ENCODE data around the gene PEX7. TPM values are rescaled to one million over a fixed set of nuclear protein-coding genes. Genes with fewer than 3 reads are reported as not detected.

The PEX7 gene, protein sequence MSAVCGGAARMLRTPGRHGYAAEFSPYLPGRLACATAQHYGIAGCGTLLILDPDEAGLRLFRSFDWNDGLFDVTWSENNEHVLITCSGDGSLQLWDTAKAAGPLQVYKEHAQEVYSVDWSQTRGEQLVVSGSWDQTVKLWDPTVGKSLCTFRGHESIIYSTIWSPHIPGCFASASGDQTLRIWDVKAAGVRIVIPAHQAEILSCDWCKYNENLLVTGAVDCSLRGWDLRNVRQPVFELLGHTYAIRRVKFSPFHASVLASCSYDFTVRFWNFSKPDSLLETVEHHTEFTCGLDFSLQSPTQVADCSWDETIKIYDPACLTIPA
- total RNA-seq, result 1 to 10 TPM; 2.9 to 3.0 TPM

DNA sequence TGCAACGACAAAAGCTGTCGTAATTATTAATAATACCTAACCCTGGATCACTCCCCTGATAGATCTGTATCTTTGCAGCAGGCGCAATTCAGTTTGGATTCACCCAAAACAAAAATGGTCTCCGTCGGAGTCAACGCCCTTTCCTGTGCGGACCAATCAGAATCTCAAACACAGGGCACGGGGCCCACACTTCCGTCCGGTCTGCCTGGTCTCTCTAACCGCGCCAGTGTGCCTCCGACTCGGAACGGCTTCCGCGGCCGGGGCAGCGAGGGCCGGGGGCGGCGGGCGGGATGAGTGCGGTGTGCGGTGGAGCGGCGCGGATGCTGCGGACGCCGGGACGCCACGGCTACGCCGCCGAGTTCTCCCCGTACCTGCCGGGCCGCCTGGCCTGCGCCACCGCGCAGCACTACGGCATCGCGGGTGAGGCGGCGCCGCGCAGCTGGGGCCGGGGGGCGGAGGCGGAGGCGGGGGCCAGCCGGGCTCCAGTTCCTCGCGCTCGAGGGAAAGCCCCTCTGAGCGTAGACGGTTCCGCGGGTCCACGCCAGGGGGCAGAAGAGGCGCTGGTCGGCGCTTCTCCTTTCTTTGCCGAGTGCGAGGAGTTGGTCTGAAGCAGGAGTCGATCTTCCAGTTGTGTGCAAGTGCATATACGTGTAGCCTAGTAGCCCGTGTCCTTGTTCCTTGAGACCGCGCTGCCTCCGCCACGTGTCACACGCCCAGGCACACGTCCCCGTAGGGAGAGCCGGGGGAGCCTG lies at the start of gene PEX7:
PEX7 (plus strand) TSS at position 217 of the 752 bp plus-strand sequence; CDS start at position 291, 74 bp downstream.

DNA sequence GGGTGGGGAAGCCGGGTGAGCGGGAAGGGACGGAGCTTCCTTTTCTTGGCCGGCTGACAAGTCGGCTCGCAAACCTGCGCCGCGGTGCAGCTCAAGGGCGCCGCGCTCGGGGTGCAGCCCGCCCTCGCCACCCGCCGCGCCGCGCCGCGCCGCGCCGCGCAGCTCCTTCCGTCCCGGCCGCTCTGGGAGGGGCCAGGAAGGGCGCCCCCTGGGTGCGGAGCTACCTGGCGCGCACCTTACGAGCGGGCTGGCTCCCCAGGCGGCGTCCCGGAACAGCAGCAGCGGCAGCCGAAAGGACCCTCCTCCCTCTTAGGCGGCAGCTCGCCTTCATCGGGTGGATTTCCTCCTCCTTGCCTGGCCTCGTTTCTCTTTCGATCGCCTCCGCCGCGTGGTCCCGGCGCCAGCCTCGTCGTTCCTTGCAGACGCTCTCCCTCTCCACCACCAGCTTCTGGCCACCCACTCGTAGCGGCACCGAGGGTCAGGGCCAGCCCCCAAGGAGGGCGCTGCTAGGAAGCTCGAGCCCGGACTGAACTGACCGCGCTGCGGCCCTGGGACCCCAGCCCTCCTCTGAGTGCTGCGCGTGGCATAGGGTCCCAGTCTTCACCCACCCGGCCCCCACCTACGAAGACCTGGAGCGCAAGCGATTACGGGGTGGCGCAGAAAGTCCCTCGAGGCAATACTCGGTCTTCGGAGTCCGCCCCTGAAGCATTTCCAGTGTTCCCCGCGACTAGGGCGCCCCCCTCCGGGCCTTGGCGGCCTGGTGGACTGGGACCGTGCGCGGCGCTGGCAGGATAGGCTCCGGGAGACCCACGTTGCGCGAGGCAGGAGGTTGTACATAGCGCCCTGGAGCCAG lies 29.8 kb upstream of the PEX7 start, which contains the start of gene MAP3K5:
MAP3K5 (minus strand) TSS at position 68 of the 853 bp plus-strand sequence. CDS start 320 bp downstream, outside the sequence.

DNA sequence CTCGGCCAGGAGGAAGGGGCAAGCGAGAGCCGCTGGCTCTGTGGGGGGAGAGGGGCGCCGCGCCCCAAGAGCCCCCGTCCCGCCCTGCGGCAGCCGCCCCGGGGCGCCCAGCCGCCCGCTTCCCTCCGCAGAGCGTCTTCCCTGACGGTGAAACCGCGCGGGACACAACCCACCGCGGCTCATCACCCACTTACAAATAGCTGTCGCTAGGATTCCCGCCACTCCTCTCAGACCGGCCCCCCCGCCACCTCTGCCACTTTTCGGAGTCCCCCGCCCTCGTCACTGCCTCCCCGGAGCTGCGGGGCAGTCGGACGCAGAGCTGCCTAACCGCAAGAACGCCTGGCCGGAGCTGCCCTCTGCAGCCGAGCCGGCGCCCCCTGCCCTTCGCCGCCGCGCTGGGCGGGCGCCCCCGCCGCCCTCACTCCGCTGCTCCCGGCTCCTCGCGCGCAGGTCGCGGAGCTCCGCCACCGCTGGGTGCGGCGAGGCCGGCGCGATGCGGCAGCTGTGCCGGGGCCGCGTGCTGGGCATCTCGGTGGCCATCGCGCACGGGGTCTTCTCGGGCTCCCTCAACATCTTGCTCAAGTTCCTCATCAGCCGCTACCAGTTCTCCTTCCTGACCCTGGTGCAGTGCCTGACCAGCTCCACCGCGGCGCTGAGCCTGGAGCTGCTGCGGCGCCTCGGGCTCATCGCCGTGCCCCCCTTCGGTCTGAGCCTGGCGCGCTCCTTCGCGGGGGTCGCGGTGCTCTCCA lies 99.7 kb downstream of the PEX7 start, which contains the start of gene SLC35D3:
SLC35D3 (plus strand) TSS at position 366 of the 749 bp plus-strand sequence; CDS start at position 494, 128 bp downstream.

Other genes starting within 250 kb of the PEX7 start
- 10 to 100 TPM; 22.0 to 22.4 TPM for gene MAP3K5, start 30.1 kb upstream of the PEX7 start, total RNA-seq
- gene SLC35D3, start 99.7 kb downstream of the PEX7 start, total RNA-seq, result not detected
- gene IL20RA, start 222.4 kb downstream of the PEX7 start, total RNA-seq, result not detected